ENCODE results near the gene STYX.

STYX gene

GRCh38 chr14:52802597-52802996, 72.6 kb downstream of the STYX start:
- TF ChIP-seq, protein P1, sequence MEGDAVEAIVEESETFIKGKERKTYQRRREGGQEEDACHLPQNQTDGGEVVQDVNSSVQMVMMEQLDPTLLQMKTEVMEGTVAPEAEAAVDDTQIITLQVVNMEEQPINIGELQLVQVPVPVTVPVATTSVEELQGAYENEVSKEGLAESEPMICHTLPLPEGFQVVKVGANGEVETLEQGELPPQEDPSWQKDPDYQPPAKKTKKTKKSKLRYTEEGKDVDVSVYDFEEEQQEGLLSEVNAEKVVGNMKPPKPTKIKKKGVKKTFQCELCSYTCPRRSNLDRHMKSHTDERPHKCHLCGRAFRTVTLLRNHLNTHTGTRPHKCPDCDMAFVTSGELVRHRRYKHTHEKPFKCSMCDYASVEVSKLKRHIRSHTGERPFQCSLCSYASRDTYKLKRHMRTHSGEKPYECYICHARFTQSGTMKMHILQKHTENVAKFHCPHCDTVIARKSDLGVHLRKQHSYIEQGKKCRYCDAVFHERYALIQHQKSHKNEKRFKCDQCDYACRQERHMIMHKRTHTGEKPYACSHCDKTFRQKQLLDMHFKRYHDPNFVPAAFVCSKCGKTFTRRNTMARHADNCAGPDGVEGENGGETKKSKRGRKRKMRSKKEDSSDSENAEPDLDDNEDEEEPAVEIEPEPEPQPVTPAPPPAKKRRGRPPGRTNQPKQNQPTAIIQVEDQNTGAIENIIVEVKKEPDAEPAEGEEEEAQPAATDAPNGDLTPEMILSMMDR (IDR thresholded peaks at IDR 0.05; ENCODE audit: insufficient read depth, low read length, missing control alignments) = no peak
- peak; percentile 24 for DNase-seq (ENCODE audit: low read depth, low spot score)
- POLR2A ChIA-PET = interaction anchor here (0.7 to 1.2 kb wide), 5 partner anchors 12 to 817 kb away, joined by 3 read pairs; no protein-coding TSS in a partner anchor
- H3K4me3 ChIP-seq (ENCODE audit: low read depth, low read length) = no peak overlapping the region
- CTCF ChIA-PET = interaction anchor here (0.7 to 1.3 kb wide), 2 partner anchors 12 to 158 kb away, joined by 3 to 4 read pairs; no protein-coding TSS in a partner anchor

- no peak overlapping the region for H3K4me3 ChIP-seq (ENCODE audit: low read depth, low read length)
- no peak for DNase-seq (ENCODE audit: low read depth, low spot score)
- ChIA-PET POLR2A (interaction anchor here (0.7 kb wide), 1 partner anchor 9 kb away, joined by 3 read pairs; no protein-coding TSS in a partner anchor), CTCF (no interaction called here)
- TF ChIP-seq, protein P1 (IDR thresholded peaks at IDR 0.05; ENCODE audit: insufficient read depth, low read length, missing control alignments) = no peak
These were observed 76.1 kb downstream of the STYX start for GRCh38 chr14:52806115-52806514.

DNA sequence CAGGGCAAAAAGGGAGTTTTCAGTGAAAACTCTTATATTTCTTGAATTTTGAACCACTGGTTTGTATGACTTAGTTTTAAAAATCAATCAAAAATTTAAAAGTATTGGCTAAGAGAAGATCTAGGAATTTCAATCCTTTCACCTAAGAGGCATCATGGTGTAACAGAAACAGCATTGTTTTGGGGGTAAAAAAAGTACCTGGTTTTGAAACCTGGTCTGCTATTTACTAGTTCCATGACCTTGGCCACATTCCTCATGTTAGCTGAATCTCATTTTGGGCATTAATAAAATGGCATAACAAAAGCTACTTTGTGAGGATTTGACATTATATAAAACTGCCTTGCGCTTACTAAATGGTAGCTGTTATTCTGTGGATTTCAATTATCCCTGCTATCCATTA, 78.1 kb downstream of the STYX start:
- POLR2A ChIA-PET = no interaction called here

GRCh38 chr14:52821805-52822250, 91.9 kb downstream of the STYX start:
- TF ChIP-seq, protein P1 (IDR thresholded peaks at IDR 0.05; ENCODE audit: insufficient read depth, low read length, missing control alignments) = no peak
- DNase-seq (ENCODE audit: low read depth, low spot score) = no peak
- CTCF ChIA-PET = interaction anchor here (1.9 to 7.4 kb wide), 5 partner anchors 140 to 484 kb away, joined by 4 to 88 read pairs (median 10); no protein-coding TSS in a partner anchor
- H3K4me3 ChIP-seq (ENCODE audit: low read depth, low read length) = no peak overlapping the region
- POLR2A ChIA-PET = no interaction called here

More for the DNA sequence above, 78.1 kb downstream of the STYX start:
- DNase-seq (ENCODE audit: low read depth, low spot score) = no peak
- no peak overlapping the region for H3K4me3 ChIP-seq (ENCODE audit: low read depth, low read length)
- CTCF ChIA-PET = no interaction called here
- TF ChIP-seq, protein P1 (IDR thresholded peaks at IDR 0.05; ENCODE audit: insufficient read depth, low read length, missing control alignments) = no peak

DNA sequence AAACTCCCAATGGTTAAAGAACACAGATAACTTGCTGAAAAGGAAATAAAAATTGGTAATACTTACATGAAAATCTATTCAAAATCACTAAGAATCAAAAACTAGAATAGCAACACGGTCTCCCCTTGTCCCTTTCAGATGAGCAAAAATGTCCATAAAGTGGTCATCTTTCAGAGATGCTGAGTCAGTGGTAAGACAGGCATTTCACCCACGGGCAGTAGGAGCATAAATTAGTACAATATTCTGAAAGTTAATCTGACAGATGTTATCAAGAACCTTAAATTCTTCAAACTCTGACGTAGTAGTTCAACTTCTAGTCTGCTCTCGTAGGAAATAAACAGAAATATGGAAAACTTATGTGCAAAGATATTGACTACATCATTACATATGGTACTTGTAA, 94.5 kb downstream of the STYX start:
- CTCF ChIA-PET = interaction anchor here (0.8 to 7.4 kb wide), 11 partner anchors 9 to 1523 kb away, joined by 3 to 88 read pairs (median 5); no protein-coding TSS in a partner anchor

More for the DNA sequence above, 94.5 kb downstream of the STYX start:
- no peak overlapping the region for H3K4me3 ChIP-seq (ENCODE audit: low read depth, low read length)
- POLR2A ChIA-PET = interaction anchor here (1.0 kb wide), 1 partner anchor 115 kb away, joined by 3 read pairs; no protein-coding TSS in a partner anchor
- TF ChIP-seq, protein P1 (IDR thresholded peaks at IDR 0.05; ENCODE audit: insufficient read depth, low read length, missing control alignments) = no peak
- DNase-seq (ENCODE audit: low read depth, low spot score) = no peak

Data from AG04449 (cell line).